Cardiac muscle cell (in vitro differentiated cells and primary cell): ENCODE results near the gene RUVBL2. TPM values are rescaled to one million over a fixed set of nuclear protein-coding genes. Genes with fewer than 3 reads are reported as not detected.

Experiments used
- DNase-seq, 2 donors: peaks; one replicate each; pipeline versions ENCODE4 v3.0.0 to v3.0.0-alpha.2; 2010 to 2017; ENCODE audit warnings: low read depth in 1 of 2, low spot score in 1 of 2
- H3K27ac ChIP-seq: fragments of 200-600 bp; sonication (generic); 2 replicates; pipeline ENCODE4 v1.5.1; 2016
- H3K27me3 ChIP-seq: fragments of 200-600 bp; sonication (generic); 2 replicates; pipeline ENCODE4 v1.6.0; 2016; ENCODE audit warnings: control low read depth
- H3K36me3 ChIP-seq: fragments of 200-600 bp; sonication (generic); 2 replicates; pipeline ENCODE4 v1.5.1; 2016; ENCODE audit warnings: control low read depth
- H3K4me1 ChIP-seq: fragments of 200-600 bp; sonication (generic); 2 replicates; pipeline ENCODE4 v1.8.1; 2017; ENCODE audit warnings: low read depth, mild to moderate bottlenecking, mixed run types
- H3K4me3 ChIP-seq: fragments of 200-600 bp; sonication (generic); 2 replicates; pipeline ENCODE4 v1.5.1; 2016; ENCODE audit warnings: mild to moderate bottlenecking
- H3K9me3 ChIP-seq: fragments of 200-600 bp; sonication (generic); 2 replicates; pipeline ENCODE4 v1.5.1; 2017; ENCODE audit warnings: low read depth, mild to moderate bottlenecking, control low read depth
- polyA plus RNA-seq: library from polyadenylated mRNA; unstranded; fragments of >200 nt; fragmentation: Nextera tagmentation; extraction: Ambion mirVana; gene quantifications from 2 replicates; pipeline ENCODE4 v1.2.1, GENCODE V29; 2016
- total RNA-seq: library from RNA; depleted of rRNA; stranded (reverse); fragments of >200 nt; gene quantifications from 2 replicates; pipeline ENCODE4 v1.2.3, GENCODE V29; 2016
- TF ChIP-seq, protein P1 (sequence below): IDR thresholded peaks from 2 replicates; pipeline ENCODE4 v1.5.1; 2012; ENCODE audit warnings: low read depth, mild to moderate bottlenecking, low read length

Gene RUVBL2
- total and polyA plus RNA-seq, 2 experiments from 2014 or later, result 128 to 294 TPM

DNA sequence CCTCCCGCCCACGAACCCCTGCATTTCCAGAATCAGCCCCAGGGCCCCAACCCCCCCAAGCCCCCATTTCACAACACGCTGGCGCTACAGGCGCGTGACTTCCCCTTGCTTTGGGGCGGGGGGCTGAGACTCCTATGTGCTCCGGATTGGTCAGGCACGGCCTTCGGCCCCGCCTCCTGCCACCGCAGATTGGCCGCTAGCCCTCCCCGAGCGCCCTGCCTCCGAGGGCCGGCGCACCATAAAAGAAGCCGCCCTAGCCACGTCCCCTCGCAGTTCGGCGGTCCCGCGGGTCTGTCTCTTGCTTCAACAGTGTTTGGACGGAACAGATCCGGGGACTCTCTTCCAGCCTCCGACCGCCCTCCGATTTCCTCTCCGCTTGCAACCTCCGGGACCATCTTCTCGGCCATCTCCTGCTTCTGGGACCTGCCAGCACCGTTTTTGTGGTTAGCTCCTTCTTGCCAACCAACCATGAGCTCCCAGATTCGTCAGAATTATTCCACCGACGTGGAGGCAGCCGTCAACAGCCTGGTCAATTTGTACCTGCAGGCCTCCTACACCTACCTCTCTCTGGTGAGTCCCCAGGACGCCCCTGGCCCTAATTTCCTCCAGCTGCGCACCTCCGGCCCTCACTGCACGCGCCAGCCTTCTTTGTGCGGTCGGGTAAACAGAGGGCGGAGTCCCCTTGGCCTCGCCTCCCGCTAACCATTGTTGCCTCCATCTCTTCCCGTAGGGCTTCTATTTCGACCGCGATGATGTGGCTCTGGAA lies 28.5 kb upstream of the RUVBL2 start, which contains the start of gene FTL:
Gene FTL (plus strand): TSS at position 270 of the 766 bp plus-strand sequence. CDS start 199 bp downstream, at position 469.
- H3K4me1 ChIP-seq, result peaks cover 17% of the 10 kb centered on the region
- TF ChIP-seq, protein P1, sequence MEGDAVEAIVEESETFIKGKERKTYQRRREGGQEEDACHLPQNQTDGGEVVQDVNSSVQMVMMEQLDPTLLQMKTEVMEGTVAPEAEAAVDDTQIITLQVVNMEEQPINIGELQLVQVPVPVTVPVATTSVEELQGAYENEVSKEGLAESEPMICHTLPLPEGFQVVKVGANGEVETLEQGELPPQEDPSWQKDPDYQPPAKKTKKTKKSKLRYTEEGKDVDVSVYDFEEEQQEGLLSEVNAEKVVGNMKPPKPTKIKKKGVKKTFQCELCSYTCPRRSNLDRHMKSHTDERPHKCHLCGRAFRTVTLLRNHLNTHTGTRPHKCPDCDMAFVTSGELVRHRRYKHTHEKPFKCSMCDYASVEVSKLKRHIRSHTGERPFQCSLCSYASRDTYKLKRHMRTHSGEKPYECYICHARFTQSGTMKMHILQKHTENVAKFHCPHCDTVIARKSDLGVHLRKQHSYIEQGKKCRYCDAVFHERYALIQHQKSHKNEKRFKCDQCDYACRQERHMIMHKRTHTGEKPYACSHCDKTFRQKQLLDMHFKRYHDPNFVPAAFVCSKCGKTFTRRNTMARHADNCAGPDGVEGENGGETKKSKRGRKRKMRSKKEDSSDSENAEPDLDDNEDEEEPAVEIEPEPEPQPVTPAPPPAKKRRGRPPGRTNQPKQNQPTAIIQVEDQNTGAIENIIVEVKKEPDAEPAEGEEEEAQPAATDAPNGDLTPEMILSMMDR, result no peak
- peak within 1 kb of the TSS; percentile 62 for H3K4me3 ChIP-seq
- no peaks in the 10 kb centered on the region for H3K9me3 ChIP-seq
- peak within 1 kb of the TSS; percentile 82 for H3K27ac ChIP-seq
- peak; percentile 94 to 98 for DNase-seq
- no peaks in the 10 kb centered on the region for H3K27me3 ChIP-seq
- H3K36me3 ChIP-seq, result peaks cover 28% of the 10 kb centered on the region

DNA sequence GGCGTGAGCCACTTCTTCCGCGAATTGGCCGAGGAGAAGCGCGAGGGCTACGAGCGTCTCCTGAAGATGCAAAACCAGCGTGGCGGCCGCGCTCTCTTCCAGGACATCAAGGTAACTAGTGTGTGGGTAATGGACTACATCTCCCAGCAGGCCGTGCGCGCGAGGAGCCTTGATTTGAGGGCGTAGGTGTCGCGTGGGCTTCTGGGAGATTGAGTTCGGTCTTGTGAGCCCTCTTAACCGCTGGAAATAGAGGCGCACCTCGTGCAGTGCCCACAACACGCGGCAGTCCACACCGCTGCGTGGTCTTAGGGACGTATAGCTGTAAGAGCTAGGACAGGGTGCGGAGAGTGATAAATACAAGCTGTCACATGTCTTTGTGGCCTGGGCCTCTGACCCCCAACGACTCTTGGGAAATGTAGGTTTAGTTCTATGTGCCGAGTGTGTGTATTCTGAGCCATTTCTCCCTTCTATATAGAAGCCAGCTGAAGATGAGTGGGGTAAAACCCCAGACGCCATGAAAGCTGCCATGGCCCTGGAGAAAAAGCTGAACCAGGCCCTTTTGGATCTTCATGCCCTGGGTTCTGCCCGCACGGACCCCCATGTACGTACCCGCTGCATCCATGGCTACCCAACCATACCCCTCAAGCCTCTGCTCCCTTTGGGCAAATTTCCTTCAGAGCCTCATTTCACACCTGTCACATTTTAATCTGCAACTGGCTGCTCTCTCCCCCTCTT lies 27.7 kb upstream of the RUVBL2 start:
- TF ChIP-seq, protein P1, result no peak
- peak; percentile 78 to 91 for DNase-seq
- Histone ChIP-seq H3K9me3 (no peaks in the 10 kb centered on the region), H3K4me3 (peak overlapping the region; percentile 62), H3K27me3 (no peaks in the 10 kb centered on the region), H3K27ac (peak overlapping the region; percentile 78), H3K4me1 (peaks cover 19% of the 10 kb centered on the region), H3K36me3 (peaks cover 32% of the 10 kb centered on the region)

DNA sequence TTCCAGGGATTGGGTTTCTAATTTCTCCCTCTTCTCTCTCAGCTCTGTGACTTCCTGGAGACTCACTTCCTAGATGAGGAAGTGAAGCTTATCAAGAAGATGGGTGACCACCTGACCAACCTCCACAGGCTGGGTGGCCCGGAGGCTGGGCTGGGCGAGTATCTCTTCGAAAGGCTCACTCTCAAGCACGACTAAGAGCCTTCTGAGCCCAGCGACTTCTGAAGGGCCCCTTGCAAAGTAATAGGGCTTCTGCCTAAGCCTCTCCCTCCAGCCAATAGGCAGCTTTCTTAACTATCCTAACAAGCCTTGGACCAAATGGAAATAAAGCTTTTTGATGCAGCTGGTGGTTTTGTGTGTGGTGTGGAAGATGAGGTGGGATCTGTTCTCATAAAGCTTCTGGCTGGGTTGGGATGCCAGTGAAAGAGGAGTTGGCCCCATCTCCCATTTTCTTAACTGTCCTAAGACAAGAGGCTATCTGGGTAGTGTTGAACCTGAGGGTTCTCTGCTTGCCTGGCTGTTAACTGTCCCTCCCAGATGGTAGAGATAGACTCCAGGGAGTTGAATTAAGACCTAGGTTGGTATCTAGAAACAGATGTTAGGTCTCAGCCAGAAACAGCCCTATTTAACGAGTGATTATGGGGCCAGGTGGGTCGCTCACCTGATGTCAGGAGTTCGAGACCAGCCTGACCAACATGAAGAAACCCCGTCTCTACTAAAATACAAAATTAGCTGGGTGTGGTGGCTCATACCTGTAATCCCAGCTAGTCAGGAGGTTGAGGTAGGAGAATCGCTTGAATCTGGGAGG lies 26.9 kb upstream of the RUVBL2 start:
- H3K4me1 ChIP-seq, result peaks cover 19% of the 10 kb centered on the region
- H3K4me3 ChIP-seq, result peak overlapping the region; percentile 62
- H3K36me3 ChIP-seq, result peaks cover 32% of the 10 kb centered on the region
- peak in 1 of 2 donors; percentile 34 for DNase-seq
- TF ChIP-seq, protein P1, result no peak
- H3K27ac ChIP-seq, result peak overlapping the region; percentile 56
- H3K27me3 ChIP-seq, result no peaks in the 10 kb centered on the region
- no peaks in the 10 kb centered on the region for H3K9me3 ChIP-seq

DNA sequence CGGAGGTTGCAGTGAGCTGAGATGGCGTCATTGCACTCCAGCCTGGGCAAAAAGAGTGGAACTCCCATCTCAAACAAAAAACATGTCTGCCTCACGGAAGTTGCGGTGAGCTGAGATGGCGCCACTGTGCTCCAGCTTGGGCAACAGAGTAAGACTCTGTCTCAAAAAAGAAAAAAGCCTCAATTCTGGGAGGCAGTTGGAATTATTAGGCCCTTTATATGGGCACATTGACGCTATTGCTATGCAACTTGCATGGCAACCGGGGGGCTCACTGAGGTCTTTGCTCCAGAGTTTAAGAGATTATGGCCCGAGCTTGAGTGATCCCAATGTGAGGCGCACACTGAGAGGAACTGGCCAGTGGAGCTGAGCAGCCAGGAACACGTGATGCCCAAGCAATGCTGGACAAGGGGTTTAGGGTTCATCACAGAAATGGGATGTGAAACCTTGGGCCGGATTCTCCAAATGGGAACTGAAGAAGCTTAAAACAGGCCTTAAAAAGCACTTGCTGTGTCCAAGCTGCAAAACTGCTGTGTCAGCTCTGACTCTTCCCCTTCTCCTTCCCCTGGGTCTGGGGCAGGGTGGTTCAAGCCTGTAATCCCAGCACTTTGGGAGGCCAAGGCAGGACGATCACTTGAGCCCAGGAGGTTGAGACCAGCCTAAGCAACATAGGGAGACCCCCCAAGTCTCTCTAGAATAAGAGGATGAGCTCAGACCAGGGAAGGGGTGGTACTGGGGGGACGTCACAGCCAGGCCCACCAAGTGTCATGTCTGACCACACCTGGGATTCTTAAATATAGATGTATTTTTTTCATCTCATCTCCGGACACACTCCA lies 26.1 kb upstream of the RUVBL2 start:
- H3K4me3 ChIP-seq, result no peak overlapping the region
- TF ChIP-seq, protein P1, result no peak
- peak overlapping the region; percentile 20 for H3K27ac ChIP-seq
- no peaks in the 10 kb centered on the region for H3K27me3 ChIP-seq
- H3K4me1 ChIP-seq, result peaks cover 19% of the 10 kb centered on the region
- H3K36me3 ChIP-seq, result peaks cover 35% of the 10 kb centered on the region
- H3K9me3 ChIP-seq, result no peaks in the 10 kb centered on the region
- peak in 1 of 2 donors; percentile 86 for DNase-seq
